K562 (cell line): ENCODE results near the gene SRC. TPM values are rescaled to one million over a fixed set of nuclear protein-coding genes. Genes with fewer than 3 reads are reported as not detected.

Experiments used
- ATAC-seq: fragments of 200-7000 bp; cut with Tn5 transposase; 3 replicates; pipeline ENCODE4 v1.9.1; 2020; ENCODE audit warnings: moderate library complexity
- BruUV-seq: library from RNA; stranded (reverse); fragments of 400-500 nt; replicated peaks from 2 replicates; lab custom pipeline; 2021; lab: Mats Ljungman, UMichigan
- CTCF ChIA-PET: fragments of 300-600 bp; formaldehyde crosslinking; extraction: SDS; loops from one replicate; lab custom pipeline; 2021; ENCODE audit warnings: low intra/inter-chr PET ratio; lab: Yijun Ruan, JAX
- POLR2A ChIA-PET: fragments of 300-600, 350-650 bp; sonication (Branson Sonifier 250); formaldehyde crosslinking; extraction: SDS; loops from one replicate; lab custom pipeline; 2021; ENCODE audit warnings: antibody characterized with exemption, inconsistent platforms; lab: Yijun Ruan, JAX
- DNase-seq, 4 experiments: peaks; one replicate each; pipeline versions ENCODE4 v3.0.0 to v3.0.0-alpha.2; 2011 to 2018; ENCODE audit warnings: low spot score in 3 of 4, mixed read lengths in 3 of 4; ENCODE audit errors: extremely low read depth in 1 of 4
- FAIRE-seq: peaks from 2 replicates; lab custom pipeline; 2011; peaks lifted over from hg19 to GRCh38; lab: Jason Lieb, UNC
- H2AFZ ChIP-seq: 2 replicates; pipeline ENCODE4 v1.6.0; 2011; ENCODE audit warnings: low read depth, low read length, control low read depth, inconsistent platforms
- H3K27ac ChIP-seq: fragments of 200-600 bp; 3 replicates; pipeline ENCODE4 v1.8.0; 2011; ENCODE audit warnings: low read depth, mild to moderate bottlenecking, control low read depth, inconsistent platforms, low read length, moderate library complexity, mixed read lengths; ENCODE audit errors: extremely low read depth
- H3K27me3 ChIP-seq, 2 experiments: fragments of 300-600 bp in 1 of 2; 2 replicates in 1 of 2; 3 replicates in 1 of 2; pipeline versions ENCODE4 v1.6.0 to v1.8.0; 2011; ENCODE audit warnings: inconsistent platforms in 2 of 2, low read length in 2 of 2, mild to moderate bottlenecking in 1 of 2, mixed read lengths in 1 of 2, moderate library complexity in 1 of 2; ENCODE audit not compliant: control insufficient read depth in 2 of 2, insufficient read depth in 2 of 2
- H3K36me3 ChIP-seq: fragments of 300-600 bp; 3 replicates; pipeline ENCODE4 v1.8.0; 2011; ENCODE audit warnings: mild to moderate bottlenecking, low read length, inconsistent platforms; ENCODE audit not compliant: control insufficient read depth, insufficient read depth
- H3K4me1 ChIP-seq, 2 experiments: fragments of 200-600 bp in 1 of 2; replicated peaks in 1 of 2; 2 replicates in 1 of 2; 3 replicates in 1 of 2; pipeline versions ENCODE4 v1.5.1 to v1.8.0; 2011; ENCODE audit warnings: inconsistent platforms in 2 of 2, low read length in 2 of 2, mild to moderate bottlenecking in 1 of 2, mixed read lengths in 1 of 2, moderate library complexity in 1 of 2; ENCODE audit not compliant: control insufficient read depth in 2 of 2, insufficient read depth in 2 of 2
- H3K4me2 ChIP-seq: 2 replicates; pipeline ENCODE4 v1.6.1; 2011; ENCODE audit warnings: low read length, control low read depth, inconsistent platforms, mixed read lengths; ENCODE audit not compliant: insufficient read depth
- H3K4me3 ChIP-seq: fragments of 200-600 bp; sonication (generic), shearing (Covaris generic); 2 replicates; pipeline ENCODE4 v1.5.1; 2016; ENCODE audit warnings: control low read depth, inconsistent platforms
- H3K79me2 ChIP-seq: fragments of 200-600 bp; 3 replicates; pipeline ENCODE4 v1.8.0; 2011; ENCODE audit warnings: low read length, inconsistent platforms; ENCODE audit not compliant: control insufficient read depth, insufficient read depth
- H3K9ac ChIP-seq, 2 experiments: 2 replicates each; pipeline versions ENCODE4 v1.6.0 to v1.6.1; 2011; ENCODE audit warnings: low read depth in 2 of 2, low read length in 2 of 2, control low read depth in 1 of 2, inconsistent platforms in 1 of 2, mild to moderate bottlenecking in 1 of 2, mixed read lengths in 1 of 2; ENCODE audit not compliant: insufficient read depth in 1 of 2
- H3K9me1 ChIP-seq: one replicate; pipeline ENCODE4 v1.6.0; 2011; ENCODE audit warnings: inconsistent platforms, mild to moderate bottlenecking, low read length, moderate library complexity; ENCODE audit not compliant: control insufficient read depth, insufficient read depth
- H3K9me3 ChIP-seq: replicated peaks from 2 replicates; pipeline ENCODE4 v1.5.1; 2011; ENCODE audit warnings: low read depth, low read length, inconsistent platforms; ENCODE audit not compliant: control insufficient read depth, insufficient read depth
- H4K20me1 ChIP-seq: replicated peaks from 2 replicates; pipeline ENCODE4 v1.6.1; 2011; ENCODE audit warnings: low read length, inconsistent platforms, mixed read lengths; ENCODE audit not compliant: control insufficient read depth, insufficient read depth
- CC2D1A ChIP-seq: fragments of 450-650 bp; IDR thresholded peaks from 2 replicates; pipeline ENCODE4 v1.6.1; 2017; ENCODE audit warnings: mild to moderate bottlenecking
- EP400 ChIP-seq: fragments of 450-650 bp; IDR thresholded peaks from 2 replicates; pipeline ENCODE4 v1.6.1; 2017; ENCODE audit warnings: antibody characterized with exemption, mild to moderate bottlenecking, moderate library complexity
- HDAC6 ChIP-seq: IDR thresholded peaks from 2 replicates; pipeline ENCODE4 v1.6.1; 2012; ENCODE audit warnings: low read depth, mild to moderate bottlenecking, control low read depth, inconsistent platforms, low read length, moderate library complexity
- NCOA1 ChIP-seq: fragments of 450-650 bp; IDR thresholded peaks from 2 replicates; pipeline ENCODE4 v1.6.1; 2016; ENCODE audit warnings: low read depth
- PTBP1 ChIP-seq: fragments of 200-400 bp; formaldehyde crosslinking; IDR thresholded peaks from 2 replicates; pipeline ENCODE4 v1.6.1; 2017; ENCODE audit warnings: low read depth, low read length
- RBFOX2 ChIP-seq: fragments of 200-400 bp; formaldehyde crosslinking; IDR thresholded peaks from 2 replicates; pipeline ENCODE4 v1.6.1; 2017; ENCODE audit warnings: low read depth, mild to moderate bottlenecking, low read length, moderate library complexity
- RUNX1 ChIP-seq: sonication (generic); IDR thresholded peaks from 2 replicates; pipeline ENCODE4 v1.6.1; 2016; ENCODE audit warnings: antibody characterized with exemption, low read depth
- SETDB1 ChIP-seq: IDR thresholded peaks from one replicate; pipeline ENCODE4 v1.6.1; 2012; ENCODE audit warnings: low read length, control low read depth, inconsistent platforms
- SMC3 ChIP-seq: conservative IDR thresholded peaks from 2 replicates; pipeline ENCODE4 v1.6.1; 2011; ENCODE audit warnings: low read depth, low read length, improper control_type of control experiment; ENCODE audit not compliant: insufficient read depth
- ZBTB43 ChIP-seq: sonication (generic); formaldehyde crosslinking; IDR thresholded peaks from 2 replicates; pipeline ENCODE4 v1.8.0; 2023; ENCODE audit warnings: mild to moderate bottlenecking, missing genetic modification reagents
- ZNF551 ChIP-seq: fragments of 250-450 bp; sonication (Bioruptor Pico); IDR thresholded peaks from 2 replicates; pipeline ENCODE4 v1.5.0; 2021; ENCODE audit warnings: mild to moderate bottlenecking, moderate library complexity
- ZNF77 ChIP-seq: fragments of 250-450 bp; sonication (Bioruptor Pico); IDR thresholded peaks from 2 replicates; pipeline ENCODE4 v1.5.0; 2020
- ZNF778 ChIP-seq: fragments of 450-650 bp; formaldehyde crosslinking; IDR thresholded peaks from 2 replicates; pipeline ENCODE4 v1.4.0; 2020; ENCODE audit warnings: mild to moderate bottlenecking, moderate library complexity
- ZZZ3 ChIP-seq: fragments of 450-650 bp; IDR thresholded peaks from 2 replicates; pipeline ENCODE4 v1.6.1; 2016; ENCODE audit warnings: antibody characterized with exemption, mild to moderate bottlenecking, moderate library complexity
- WGBS: fragments of 100-300 bp; shearing (Covaris generic); methylation state at CpG from one replicate; pipeline ENCODE4 v1.1.6; 2016; ENCODE audit warnings: low coverage, mixed read lengths; ENCODE audit not compliant: insufficient coverage; ENCODE audit errors: missing lambda C conversion rate; 5-methylcytosine and 5-hydroxymethylcytosine counted together
- in situ Hi-C: fragments of 300-500 bp; cut with MboI; formaldehyde crosslinking; loops from 4 replicates; pipeline ENCODE4 v1.15.0; 2018; ENCODE audit warnings: inconsistent platforms, mixed read lengths
- intact Hi-C: fragments of 100-400 bp; cut with micrococcal nuclease; formaldehyde crosslinking; loops from 2 replicates; pipeline ENCODE4 v1.14.2; 2022
- polyA plus RNA-seq, 8 experiments: library from polyadenylated mRNA; depleted of rRNA in 4 of 8; stranded (reverse) in 5 of 8; unstranded in 3 of 8; fragments of >200 nt; fragmentation: Nextera tagmentation in 2 of 8; fragmentation: Illumina TruSeq in 1 of 8; extraction: Ambion mirVana in 2 of 8; extraction: Trizol in 1 of 8; gene quantifications; 2 replicates each; pipeline versions ENCODE4 v1.2.1 to v1.2.3, GENCODE V29; 2011 to 2014; ENCODE audit warnings: inconsistent platforms in 1 of 8, missing spikeins in 1 of 8
- total RNA-seq, 7 experiments: library from RNA; depleted of rRNA in 6 of 7; stranded (reverse); fragments of >200 nt in 6 of 7; fragmentation: Illumina TruSeq in 2 of 7; extraction: Trizol in 2 of 7; gene quantifications; 2 replicates each; pipeline versions ENCODE4 v1.2.1 to v1.2.3, GENCODE V29; 2011 to 2021; ENCODE audit warnings: low replicate concordance in 1 of 7

SRC gene
- total and polyA plus RNA-seq, 9 of the 15 experiments (the other 6 are each of a cell fraction or from before 2014, with no cell fraction given), result 0.06 to 8.5 (median 3.1) TPM

GRCh38 chr20:37359836-37360235, 13.9 kb downstream of the SRC start:
- CTCF ChIA-PET, result no interaction called here

More at GRCh38 chr20:37359836-37360235, 13.9 kb downstream of the SRC start:
- H3K79me2 ChIP-seq, result no peaks in the 10 kb centered on the region
- 51% methylated on average over 5 of the region's 5 CpGs for WGBS
- H2AFZ ChIP-seq, result no peak overlapping the region
- no peak for FAIRE-seq
- no TSS peak for BruUV-seq
- H3K4me3 ChIP-seq, result no peak overlapping the region
- H3K4me1 ChIP-seq, result peaks cover 0 to 34% of the 10 kb centered on the region in 2 experiments; a peak in 2 of 5 replicates
- H3K27me3 ChIP-seq, result no peaks in the 10 kb centered on the region
- no peak for DNase-seq
- TF ChIP-seq ZNF551, result no peak
- no peak for TF ChIP-seq RUNX1
- TF ChIP-seq EP400, result no peak
- no peak for TF ChIP-seq CC2D1A
- no peak for TF ChIP-seq ZZZ3
- TF ChIP-seq RBFOX2, result no peak
- no peak for TF ChIP-seq ZNF77 (CRISPR knock-in tag)
- no peak for TF ChIP-seq NCOA1
- no peak for TF ChIP-seq SMC3
- TF ChIP-seq ZNF778, result no peak
- TF ChIP-seq PTBP1, result no peak
- TF ChIP-seq HDAC6, result no peak
- TF ChIP-seq ZBTB43 (CRISPR knock-in tag), result no peak
- no peak for TF ChIP-seq SETDB1
- POLR2A ChIA-PET, result interaction anchor here (0.6 to 1.5 kb wide), 4 partner anchors 10 to 496 kb away, joined by 3 to 5 read pairs (median 4); a partner anchor contains a TSS
- no peak overlapping the region for H3K4me2 ChIP-seq
- no peak overlapping the region for H3K27ac ChIP-seq
- no peaks in the 10 kb centered on the region for H3K9me3 ChIP-seq
- no peaks in the 10 kb centered on the region for H3K9me1 ChIP-seq
- in situ Hi-C loops (no loop called here), intact Hi-C loops (no loop called here)
- H3K36me3 ChIP-seq, result no peaks in the 10 kb centered on the region
- peaks cover 10% of the 10 kb centered on the region; the same call in 1 of the 2 replicates for H4K20me1 ChIP-seq
- H3K9ac ChIP-seq, result no peak overlapping the region; a peak in 1 of 4 replicates
- ATAC-seq, result no peak
